ENCODE measurements around the gene EFNA2.
"Not testable (repeated sequence)": the region's sequence is repeated elsewhere in the genome, so short reads cannot be mapped to it uniquely, and the experiment has no call there.

The EFNA2 gene

GRCh38 chr19:1322198-1322981 is 36.7 kb downstream of the EFNA2 start:
- DNase-seq: no peak

GRCh38 chr19:1324249-1324805 is 38.7 kb downstream of the EFNA2 start:
- no peak for DNase-seq

- DNase-seq: peak; percentile 82
Measured at GRCh38 chr19:1324806-1325567, 39.3 kb downstream of the EFNA2 start.

- DNase-seq: no peak
Measured at GRCh38 chr19:1325568-1326294, 40.1 kb downstream of the EFNA2 start.

- no peak for DNase-seq
Measured at GRCh38 chr19:1327125-1327524, 41.5 kb downstream of the EFNA2 start.

- DNase-seq: not testable (repeated sequence)
Measured at GRCh38 chr19:1332208-1332607, 46.5 kb downstream of the EFNA2 start.

- no peak for DNase-seq
Measured at GRCh38 chr19:1336079-1336684, 50.5 kb downstream of the EFNA2 start.

- no peak for DNase-seq
Measured at GRCh38 chr19:1340681-1341469, 55.2 kb downstream of the EFNA2 start.

GRCh38 chr19:1343041-1343440 is 57.4 kb downstream of the EFNA2 start:
- DNase-seq: no peak

GRCh38 chr19:1349211-1349610 is 63.5 kb downstream of the EFNA2 start:
- no peak for DNase-seq

- no peak for DNase-seq
Measured at GRCh38 chr19:1350867-1351266, 65.2 kb downstream of the EFNA2 start.
